HepG2 (cell line): ENCODE results near the gene RYR2. TPM values are rescaled to one million over a fixed set of nuclear protein-coding genes. Genes with fewer than 3 reads are reported as not detected.

Experiments used
- ATAC-seq: fragments of 200-7000 bp; cut with Tn5 transposase; 3 replicates; pipeline ENCODE4 v1.9.1; 2020; ENCODE audit warnings: mild to moderate bottlenecking, moderate library complexity
- BruUV-seq: library from RNA; stranded (reverse); fragments of 400-500 nt; replicated peaks from 2 replicates; lab custom pipeline; 2021; lab: Mats Ljungman, UMichigan
- CTCF ChIA-PET: fragments of 300-600 bp; formaldehyde crosslinking; extraction: SDS; loops from one replicate; lab custom pipeline; 2021; ENCODE audit warnings: low total read pairs, inconsistent platforms, low intra/inter-chr PET ratio; lab: Yijun Ruan, JAX
- POLR2A ChIA-PET: fragments of 350-600 bp; sonication (Branson Sonifier 250); formaldehyde crosslinking; loops from one replicate; lab custom pipeline; 2020; ENCODE audit warnings: antibody characterized with exemption, inconsistent platforms; lab: Yijun Ruan, JAX
- DNase-seq: peaks from one replicate; pipeline ENCODE4 v3.0.0-alpha.2; 2015; ENCODE audit warnings: low spot score
- FAIRE-seq: peaks from 3 replicates; lab custom pipeline; 2011; peaks lifted over from hg19 to GRCh38; lab: Jason Lieb, UNC
- H2AFZ ChIP-seq: one replicate; pipeline ENCODE4 v1.6.1; 2011; ENCODE audit warnings: low read length, inconsistent platforms
- H3K27ac ChIP-seq: fragments of 300-600 bp; 3 replicates; pipeline ENCODE4 v1.8.0; 2011; ENCODE audit warnings: mixed run types, mild to moderate bottlenecking, mixed read lengths, low read length, inconsistent platforms; ENCODE audit not compliant: insufficient read depth; ENCODE audit errors: extremely low read length
- H3K27me3 ChIP-seq, 2 experiments: fragments of 200-600 bp in 1 of 2; 2 replicates in 1 of 2; 3 replicates in 1 of 2; pipeline versions ENCODE4 v1.6.0 to v1.8.0; 2011; ENCODE audit warnings: low read length in 2 of 2, mild to moderate bottlenecking in 2 of 2, moderate library complexity in 2 of 2, inconsistent platforms in 1 of 2; ENCODE audit not compliant: insufficient read depth in 2 of 2, control insufficient read depth in 1 of 2
- H3K36me3 ChIP-seq, 2 experiments: fragments of 200-600 bp in 1 of 2; replicated peaks in 1 of 2; 2 replicates in 1 of 2; 3 replicates in 1 of 2; pipeline versions ENCODE4 v1.5.1 to v1.8.0; 2011; ENCODE audit warnings: low read length in 2 of 2, inconsistent platforms in 1 of 2; ENCODE audit not compliant: insufficient read depth in 2 of 2, control insufficient read depth in 1 of 2
- H3K4me1 ChIP-seq: 2 replicates; pipeline ENCODE4 v1.5.1; 2012; ENCODE audit warnings: low read length, inconsistent platforms; ENCODE audit not compliant: insufficient read depth
- H3K4me2 ChIP-seq: 2 replicates; pipeline ENCODE4 v1.6.0; 2011; ENCODE audit warnings: low read depth, low read length, inconsistent platforms
- H3K4me3 ChIP-seq, 3 experiments: fragments of 200-600 bp in 1 of 3; sonication (generic), shearing (Covaris generic) in 1 of 3; replicated peaks in 1 of 3; 2 replicates each; pipeline ENCODE4 v1.5.1; 2011 to 2016; ENCODE audit warnings: low read length in 3 of 3, inconsistent platforms in 2 of 3, low read depth in 2 of 3, mild to moderate bottlenecking in 2 of 3, control low read depth in 1 of 3, mixed read lengths in 1 of 3; ENCODE audit not compliant: insufficient read depth in 1 of 3
- H3K79me2 ChIP-seq: one replicate; pipeline ENCODE4 v1.6.1; 2011; ENCODE audit warnings: low read length, inconsistent platforms; ENCODE audit not compliant: insufficient read depth
- H3K9ac ChIP-seq: 2 replicates; pipeline ENCODE4 v1.6.0; 2011; ENCODE audit warnings: mild to moderate bottlenecking, low read depth, low read length, inconsistent platforms; ENCODE audit not compliant: insufficient read depth
- H3K9me3 ChIP-seq: 2 replicates; pipeline ENCODE4 v1.5.1; 2012; ENCODE audit warnings: mild to moderate bottlenecking, low read length
- H4K20me1 ChIP-seq: 2 replicates; pipeline ENCODE4 v1.6.0; 2011; ENCODE audit warnings: inconsistent platforms, mild to moderate bottlenecking, low read length, moderate library complexity; ENCODE audit not compliant: insufficient read depth
- WGBS: methylation state at CpG from one replicate; pipeline ENCODE4 v1.1.6; 2017; ENCODE audit warnings: low lambda C conversion rate; 5-methylcytosine and 5-hydroxymethylcytosine counted together
- in situ Hi-C: cut with HindIII; loops from 2 replicates; pipeline ENCODE4 v1.10.0; 2017; ENCODE audit warnings: low pct_unique_long_range_greater_than_20kb; ENCODE audit not compliant: extremely low pct_ligation_motif_present
- intact Hi-C: fragments of 100-400 bp; cut with micrococcal nuclease; formaldehyde crosslinking; loops from one replicate; pipeline ENCODE4 v1.10.0; 2022; ENCODE audit not compliant: unreplicated experiment
- polyA plus RNA-seq, 8 experiments: library from polyadenylated mRNA; depleted of rRNA in 3 of 8; stranded (reverse) in 7 of 8; unstranded in 1 of 8; fragments of >200 nt; fragmentation: Illumina TruSeq in 4 of 8; extraction: Trizol in 4 of 8; gene quantifications; 2 replicates each; pipeline versions ENCODE4 v1.2.1 to v1.2.3, GENCODE V29; 2011 to 2016; ENCODE audit warnings: low read depth in 4 of 8, missing spikeins in 1 of 8, mixed read lengths in 1 of 8; ENCODE audit not compliant: insufficient read depth in 1 of 8
- total RNA-seq, 5 experiments: library from RNA; depleted of rRNA; stranded (reverse); fragments of >200 nt; fragmentation: Illumina TruSeq; extraction: Trizol; gene quantifications; 2 replicates each; pipeline ENCODE4 v1.2.3, GENCODE V29; 2016; ENCODE audit warnings: low read depth in 1 of 5
- TF ChIP-seq, protein P1 (sequence below): sonication (generic); formaldehyde crosslinking; IDR thresholded peaks from 2 replicates; pipeline ENCODE4 v1.4.0; 2020; ENCODE audit warnings: mild to moderate bottlenecking, missing genetic modification reagents

Gene RYR2
- total and polyA plus RNA-seq, 2 of the 13 experiments (the other 11 are each of a cell fraction or from before 2014, with no cell fraction given), result not detected

DNA sequence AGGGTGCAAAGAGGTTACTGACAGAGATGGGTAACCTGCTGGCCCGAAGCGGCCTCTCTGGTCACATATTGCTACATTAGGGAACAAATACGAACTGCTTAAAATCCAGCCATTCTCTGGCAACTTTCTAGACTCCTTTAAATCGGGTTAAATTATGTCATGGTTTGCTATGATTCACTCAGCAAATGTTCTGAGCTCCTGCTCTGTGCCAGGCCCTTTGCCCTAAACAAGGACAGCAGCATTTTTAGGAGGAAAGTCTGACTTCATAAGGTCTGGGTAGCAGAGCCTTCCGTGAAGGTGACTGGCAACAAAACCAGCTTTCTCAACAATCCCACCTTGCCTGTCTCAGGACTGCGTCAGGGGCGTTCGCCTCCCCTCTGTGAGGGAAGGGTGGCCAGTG lies 833.3 kb downstream of the RYR2 start:
- no peak overlapping the region for H3K27ac ChIP-seq
- no peak for FAIRE-seq
- no peak for ATAC-seq
- no TSS peak for BruUV-seq
- no peaks in the 10 kb centered on the region for H3K79me2 ChIP-seq
- 62% methylated on average over 5 of the region's 8 CpGs for WGBS
- CTCF ChIA-PET, result no interaction called here
- no peaks in the 10 kb centered on the region for H3K27me3 ChIP-seq
- no peak overlapping the region for H2AFZ ChIP-seq
- H3K9ac ChIP-seq, result no peak overlapping the region
- H4K20me1 ChIP-seq, result no peaks in the 10 kb centered on the region
- in situ Hi-C loops (no loop called here), intact Hi-C loops (no loop called here)
- no peak for DNase-seq
- H3K4me3 ChIP-seq, result no peak overlapping the region
- POLR2A ChIA-PET, result no interaction called here
- H3K4me1 ChIP-seq, result no peaks in the 10 kb centered on the region
- TF ChIP-seq, protein P1, sequence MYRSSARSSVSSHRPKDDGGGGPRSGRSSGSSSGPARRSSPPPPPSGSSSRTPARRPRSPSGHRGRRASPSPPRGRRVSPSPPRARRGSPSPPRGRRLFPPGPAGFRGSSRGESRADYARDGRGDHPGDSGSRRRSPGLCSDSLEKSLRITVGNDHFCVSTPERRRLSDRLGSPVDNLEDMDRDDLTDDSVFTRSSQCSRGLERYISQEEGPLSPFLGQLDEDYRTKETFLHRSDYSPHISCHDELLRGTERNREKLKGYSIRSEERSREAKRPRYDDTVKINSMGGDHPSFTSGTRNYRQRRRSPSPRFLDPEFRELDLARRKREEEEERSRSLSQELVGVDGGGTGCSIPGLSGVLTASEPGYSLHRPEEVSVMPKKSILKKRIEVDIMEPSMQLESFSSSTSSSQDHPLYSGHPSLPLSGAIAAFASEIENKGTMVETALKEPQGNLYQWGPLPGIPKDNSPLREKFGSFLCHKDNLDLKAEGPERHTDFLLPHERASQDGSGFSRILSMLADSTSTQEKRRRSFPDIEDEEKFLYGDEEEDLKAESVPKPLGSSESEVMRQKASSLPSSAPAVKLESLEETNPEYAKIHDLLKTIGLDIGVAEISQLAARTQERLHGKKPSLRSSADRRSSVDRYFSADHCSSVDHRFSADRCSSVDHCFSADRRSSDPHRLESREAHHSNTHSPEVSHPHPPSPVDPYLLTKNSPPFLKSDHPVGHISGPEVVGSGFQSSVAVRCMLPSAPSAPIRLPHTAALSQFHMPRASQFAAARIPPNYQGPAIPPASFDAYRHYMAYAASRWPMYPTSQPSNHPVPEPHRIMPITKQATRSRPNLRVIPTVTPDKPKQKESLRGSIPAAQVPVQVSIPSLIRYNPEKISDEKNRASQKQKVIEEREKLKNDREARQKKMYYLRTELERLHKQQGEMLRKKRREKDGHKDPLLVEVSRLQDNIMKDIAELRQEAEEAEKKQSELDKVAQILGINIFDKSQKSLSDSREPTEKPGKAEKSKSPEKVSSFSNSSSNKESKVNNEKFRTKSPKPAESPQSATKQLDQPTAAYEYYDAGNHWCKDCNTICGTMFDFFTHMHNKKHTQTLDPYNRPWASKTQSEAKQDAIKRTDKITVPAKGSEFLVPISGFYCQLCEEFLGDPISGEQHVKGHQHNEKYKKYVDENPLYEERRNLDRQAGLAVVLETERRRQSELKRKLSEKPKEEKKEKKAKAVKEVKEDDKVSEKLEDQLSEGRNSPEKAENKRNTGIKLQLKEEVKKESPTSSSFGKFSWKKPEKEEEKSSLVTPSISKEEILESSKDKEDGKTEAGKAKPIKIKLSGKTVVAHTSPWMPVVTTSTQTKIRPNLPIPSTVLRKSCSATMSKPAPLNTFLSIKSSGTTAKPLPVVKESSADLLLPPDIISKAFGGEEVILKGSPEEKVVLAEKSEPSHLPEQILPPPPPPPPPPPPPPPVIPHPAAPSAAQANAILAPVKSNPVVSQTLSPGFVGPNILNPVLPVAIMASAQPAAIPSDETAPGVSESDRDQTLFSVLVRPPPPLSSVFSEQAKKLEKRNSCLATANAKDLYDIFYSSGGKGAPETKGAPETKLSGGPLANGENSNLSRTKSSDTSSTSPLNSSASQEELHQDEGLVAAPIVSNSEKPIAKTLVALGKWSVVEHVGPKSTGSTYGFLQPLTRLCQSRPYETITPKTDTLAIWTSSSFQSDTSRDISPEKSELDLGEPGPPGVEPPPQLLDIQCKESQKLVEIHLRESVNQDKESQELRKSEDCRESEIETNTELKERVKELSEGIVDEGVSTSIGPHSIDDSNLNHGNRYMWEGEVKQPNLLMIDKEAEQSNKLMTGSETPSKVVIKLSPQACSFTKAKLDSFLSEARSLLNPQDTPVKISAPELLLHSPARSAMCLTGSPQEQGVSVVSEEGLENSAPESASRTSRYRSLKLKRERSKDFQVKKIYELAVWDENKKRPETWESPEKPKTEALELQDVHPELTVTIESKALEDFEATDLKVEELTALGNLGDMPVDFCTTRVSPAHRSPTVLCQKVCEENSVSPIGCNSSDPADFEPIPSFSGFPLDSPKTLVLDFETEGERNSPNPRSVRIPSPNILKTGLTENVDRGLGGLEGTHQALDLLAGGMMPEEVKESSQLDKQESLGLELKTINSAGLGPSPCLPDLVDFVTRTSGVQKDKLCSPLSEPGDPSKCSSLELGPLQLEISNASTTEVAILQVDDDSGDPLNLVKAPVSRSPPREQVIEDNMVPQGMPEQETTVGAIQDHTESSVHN (CRISPR knock-in tag), result no peak
- H3K36me3 ChIP-seq, result no peaks in the 10 kb centered on the region
- H3K9me3 ChIP-seq, result no peaks in the 10 kb centered on the region
- no peak overlapping the region for H3K4me2 ChIP-seq
